H1 (cell line): ENCODE data around the gene EPHA8. TPM values are rescaled to one million over a fixed set of nuclear protein-coding genes. Genes with fewer than 3 reads are reported as not detected.
A peak's percentile ranks its signal among the peaks of the same experiment; 100 is the strongest.

Experiments used
- CTCF ChIA-PET: fragments of 300-600 bp; sonication (Branson Sonifier 250); formaldehyde crosslinking; loops from one replicate; lab custom pipeline; 2021; ENCODE audit not compliant: partially characterized antibody; lab: Charles Lee
- POLR2A ChIA-PET: fragments of 300-600 bp; sonication (Branson Sonifier 250); formaldehyde crosslinking; loops from one replicate; lab custom pipeline; 2021; ENCODE audit warnings: inconsistent platforms; ENCODE audit not compliant: partially characterized antibody; lab: Charles Lee
- DNase-seq, 2 experiments: peaks; one replicate each; pipeline versions ENCODE4 v3.0.0 to v3.0.0-alpha.2; 2010 to 2022; ENCODE audit warnings: low spot score in 2 of 2, low read depth in 1 of 2, mixed read lengths in 1 of 2
- FAIRE-seq: peaks from 2 replicates; lab custom pipeline; 2011; peaks lifted over from hg19 to GRCh38; lab: Jason Lieb, UNC
- H2AFZ ChIP-seq: 2 replicates; pipeline ENCODE4 v1.8.1; 2012; ENCODE audit warnings: low read length, inconsistent platforms
- H2AK5ac ChIP-seq: 2 replicates; pipeline ENCODE4 v1.6.1; 2013; ENCODE audit warnings: low read depth, low read length
- H2BK120ac ChIP-seq: replicated peaks from 2 replicates; pipeline ENCODE3; 2013; ENCODE audit warnings: low read depth, low read length, inconsistent platforms
- H2BK12ac ChIP-seq: 2 replicates; pipeline ENCODE4 v1.6.1; 2013; ENCODE audit warnings: low read depth, low read length
- H2BK15ac ChIP-seq: 2 replicates; pipeline ENCODE4 v1.6.1; 2013; ENCODE audit warnings: low read length
- H2BK20ac ChIP-seq: 2 replicates; pipeline ENCODE4 v1.6.1; 2013; ENCODE audit warnings: low read length
- H2BK5ac ChIP-seq: 2 replicates; pipeline ENCODE4 v1.6.1; 2013; ENCODE audit warnings: low read depth, low read length
- H3K14ac ChIP-seq: 2 replicates; pipeline ENCODE4 v1.6.1; 2013; ENCODE audit warnings: inconsistent platforms; ENCODE audit not compliant: insufficient read length
- H3K18ac ChIP-seq: 2 replicates; pipeline ENCODE4 v1.6.1; 2013; ENCODE audit warnings: low read length; ENCODE audit errors: extremely low read depth
- H3K23ac ChIP-seq: 2 replicates; pipeline ENCODE4 v1.6.1; 2013; ENCODE audit warnings: inconsistent platforms; ENCODE audit not compliant: insufficient read length
- H3K23me2 ChIP-seq: 2 replicates; pipeline ENCODE4 v1.6.1; 2013; ENCODE audit warnings: low read depth, low read length
- H3K27ac ChIP-seq: 2 replicates; pipeline ENCODE4 v1.6.1; 2011; ENCODE audit warnings: low read depth, low read length, inconsistent platforms
- H3K27me3 ChIP-seq, 4 experiments: replicated peaks in 1 of 4; 1 replicate in 1 of 4; 2 replicates in 3 of 4; pipeline versions ENCODE4 v1.6.1 to v1.8.1; 2011 to 2013; ENCODE audit warnings: low read length in 3 of 4, mild to moderate bottlenecking in 3 of 4, inconsistent platforms in 2 of 4, mixed read lengths in 2 of 4, moderate library complexity in 1 of 4; ENCODE audit not compliant: control insufficient read depth in 3 of 4, insufficient read depth in 3 of 4; ENCODE audit errors: extremely low read depth in 1 of 4
- H3K36me3 ChIP-seq, 4 experiments: 2 replicates each; pipeline versions ENCODE4 v1.6.1 to v1.8.1; 2011 to 2013; ENCODE audit warnings: mild to moderate bottlenecking in 4 of 4, low read length in 3 of 4, moderate library complexity in 2 of 4, control low read depth in 1 of 4, inconsistent platforms in 1 of 4; ENCODE audit not compliant: insufficient read depth in 4 of 4, control insufficient read depth in 2 of 4
- H3K4ac ChIP-seq: replicated peaks from 2 replicates; pipeline ENCODE3; 2013; ENCODE audit warnings: low read length, low read depth, mixed read lengths, inconsistent platforms; ENCODE audit not compliant: insufficient read length
- H3K4me1 ChIP-seq, 4 experiments: replicated peaks in 1 of 4; 1 replicate in 1 of 4; 2 replicates in 3 of 4; pipeline versions ENCODE4 v1.6.1 to v1.8.1; 2011 to 2013; ENCODE audit warnings: low read length in 3 of 4, inconsistent platforms in 2 of 4, mixed read lengths in 1 of 4; ENCODE audit not compliant: insufficient read depth in 4 of 4, control insufficient read depth in 3 of 4
- H3K4me2 ChIP-seq, 2 experiments: 2 replicates each; pipeline versions ENCODE4 v1.6.1 to v1.8.1; 2011 to 2013; ENCODE audit warnings: low read depth in 2 of 2, low read length in 2 of 2, control low read depth in 1 of 2, inconsistent platforms in 1 of 2, mild to moderate bottlenecking in 1 of 2; ENCODE audit not compliant: insufficient read depth in 1 of 2
- H3K4me3 ChIP-seq, 4 experiments: fragments of 200-600, 300-600 bp in 1 of 4; sonication (generic), shearing (Covaris generic), sonication (Bioruptor Twin) in 1 of 4; 2 replicates each; pipeline versions ENCODE4 v1.5.1 to v1.8.1; 2011 to 2016; ENCODE audit warnings: low read length in 4 of 4, low read depth in 3 of 4, control low read depth in 2 of 4, inconsistent platforms in 2 of 4, mild to moderate bottlenecking in 2 of 4, mixed read lengths in 1 of 4, moderate library complexity in 1 of 4; ENCODE audit not compliant: insufficient read depth in 2 of 4; ENCODE audit errors: extremely low read depth in 1 of 4
- H3K56ac ChIP-seq: replicated peaks from 2 replicates; pipeline ENCODE3; 2013; ENCODE audit warnings: low read depth, mild to moderate bottlenecking, mixed read lengths, low read length, inconsistent platforms; ENCODE audit not compliant: insufficient read length
- H3K79me1 ChIP-seq: 2 replicates; pipeline ENCODE4 v1.6.1; 2013; ENCODE audit warnings: low read depth, low read length, control low read depth
- H3K79me2 ChIP-seq, 2 experiments: 2 replicates each; pipeline versions ENCODE4 v1.6.1 to v1.8.1; 2012 to 2013; ENCODE audit warnings: low read length in 2 of 2, mild to moderate bottlenecking in 2 of 2, inconsistent platforms in 1 of 2; ENCODE audit not compliant: insufficient read depth in 2 of 2, control insufficient read depth in 1 of 2
- H3K9ac ChIP-seq, 4 experiments: replicated peaks in 1 of 4; 1 replicate in 1 of 4; 2 replicates in 3 of 4; pipeline versions ENCODE4 v1.6.1 to v1.8.1; 2011 to 2013; ENCODE audit warnings: low read depth in 3 of 4, low read length in 3 of 4, control low read depth in 2 of 4, mild to moderate bottlenecking in 2 of 4, moderate library complexity in 2 of 4, inconsistent platforms in 1 of 4; ENCODE audit errors: extremely low read depth in 1 of 4
- H3K9me3 ChIP-seq, 2 experiments: 2 replicates each; pipeline versions ENCODE4 v1.6.1 to v1.8.1; 2012 to 2013; ENCODE audit warnings: mild to moderate bottlenecking in 2 of 2, moderate library complexity in 2 of 2, control low read depth in 1 of 2, inconsistent platforms in 1 of 2, low read depth in 1 of 2, low read length in 1 of 2, mixed read lengths in 1 of 2; ENCODE audit not compliant: insufficient read depth in 2 of 2
- H4K20me1 ChIP-seq, 2 experiments: replicated peaks in 1 of 2; 2 replicates each; pipeline versions ENCODE3 to v1.8.1; 2011 to 2013; ENCODE audit warnings: inconsistent platforms in 2 of 2, low read length in 2 of 2, mild to moderate bottlenecking in 1 of 2; ENCODE audit not compliant: insufficient read depth in 2 of 2, control insufficient read depth in 1 of 2
- H4K5ac ChIP-seq: 2 replicates; pipeline ENCODE4 v1.6.1; 2013; ENCODE audit warnings: low read length, low read depth, mixed read lengths, inconsistent platforms; ENCODE audit not compliant: insufficient read length
- H4K8ac ChIP-seq: 2 replicates; pipeline ENCODE4 v1.8.0; 2013; ENCODE audit warnings: mild to moderate bottlenecking, moderate library complexity, low read length, inconsistent platforms; ENCODE audit not compliant: insufficient read depth; ENCODE audit errors: extremely low read depth
- H4K91ac ChIP-seq: replicated peaks from 2 replicates; pipeline ENCODE3; 2013; ENCODE audit warnings: low read length, mixed read lengths, inconsistent platforms; ENCODE audit not compliant: insufficient read length
- FOSL1 ChIP-seq: IDR thresholded peaks from 2 replicates; pipeline ENCODE4 v1.6.1; 2011; ENCODE audit warnings: mild to moderate bottlenecking, low read depth, low read length, moderate library complexity; ENCODE audit not compliant: insufficient read depth
- GTF2F1 ChIP-seq: IDR thresholded peaks from 2 replicates; pipeline ENCODE4 v1.6.1; 2012; ENCODE audit warnings: low read depth, low read length, improper control_type of control experiment, borderline replicate concordance
- JUN ChIP-seq: IDR thresholded peaks from 2 replicates; pipeline ENCODE4 v1.6.1; 2011; ENCODE audit warnings: low read depth, mild to moderate bottlenecking, improper control_type of control experiment, low read length
- JUND ChIP-seq: IDR thresholded peaks from 2 replicates; pipeline ENCODE4 v1.6.1; 2011; ENCODE audit warnings: mild to moderate bottlenecking, improper control_type of control experiment, low read length
- KDM5A ChIP-seq: fragments of 200-600 bp; IDR thresholded peaks from 2 replicates; pipeline ENCODE4 v1.7.1; 2012; ENCODE audit warnings: mild to moderate bottlenecking, low read length, inconsistent platforms, mixed read lengths
- POU5F1 ChIP-seq: IDR thresholded peaks from 2 replicates; pipeline ENCODE4 v1.6.1; 2011; ENCODE audit warnings: low read depth, mild to moderate bottlenecking, low read length, moderate library complexity
- RBBP5 ChIP-seq: IDR thresholded peaks from 2 replicates; pipeline ENCODE4 v1.7.1; 2012; ENCODE audit warnings: low read depth, mild to moderate bottlenecking, inconsistent platforms, low read length, moderate library complexity, borderline replicate concordance
- RFX5 ChIP-seq: IDR thresholded peaks from 2 replicates; pipeline ENCODE4 v1.6.1; 2011; ENCODE audit warnings: low read depth, low read length, improper control_type of control experiment, borderline replicate concordance
- RXRA ChIP-seq: IDR thresholded peaks from 2 replicates; pipeline ENCODE4 v1.6.1; 2011; ENCODE audit warnings: low read depth, mild to moderate bottlenecking, low read length, moderate library complexity; ENCODE audit not compliant: insufficient read depth
- SP1 ChIP-seq: IDR thresholded peaks from 2 replicates; pipeline ENCODE4 v1.6.1; 2011; ENCODE audit warnings: low read depth, low read length
- YY1 ChIP-seq: IDR thresholded peaks from 2 replicates; pipeline ENCODE4 v1.6.1; 2011; ENCODE audit warnings: low read depth, mild to moderate bottlenecking, low read length
- WGBS, 2 experiments: shearing (Covaris generic) in 1 of 2; methylation state at CpG; one replicate each; pipeline versions ENCODE4 v1.1.6 to v1.1.7; 2013 to 2015; ENCODE audit warnings: low lambda C conversion rate in 2 of 2, mixed read lengths in 2 of 2, inconsistent platforms in 1 of 2, low coverage in 1 of 2, missing lambda C conversion rate in 1 of 2; ENCODE audit not compliant: insufficient replicate concordance in 2 of 2, insufficient coverage in 1 of 2, insufficient read length in 1 of 2; ENCODE audit errors: extremely low coverage in 1 of 2, missing lambda C conversion rate in 1 of 2; 5-methylcytosine and 5-hydroxymethylcytosine counted together
- polyA plus RNA-seq, 7 experiments: library from polyadenylated mRNA; depleted of rRNA in 3 of 7; stranded (reverse) in 5 of 7; unstranded in 2 of 7; fragments of >200 nt in 5 of 7; fragments of 200-250 nt in 2 of 7; gene quantifications; 1 replicate in 5 of 7; 2 replicates in 1 of 7; 4 replicates in 1 of 7; pipeline versions ENCODE4 v1.2.1 to v1.2.3, GENCODE V29; 2011 to 2013; ENCODE audit warnings: missing spikeins in 2 of 7, mixed read lengths in 2 of 7
- total RNA-seq: library from RNA; stranded (reverse); fragmentation: NEBNext Ultra II Directional; extraction: Animal tissue kit (Norgen Biotek cat#: 25700); gene quantifications from 2 replicates; pipeline ENCODE4 v1.2.1, GENCODE V29; 2021
- TF ChIP-seq, protein P1 (sequence below): IDR thresholded peaks from 2 replicates; pipeline ENCODE4 v1.6.1; 2011; ENCODE audit warnings: low read length, improper control_type of control experiment

The EPHA8 gene
- total and polyA plus RNA-seq, 2 of the 8 experiments (the other 6 are each of a cell fraction or from before 2014, with no cell fraction given) = 4.0 to 8.4 TPM

DNA sequence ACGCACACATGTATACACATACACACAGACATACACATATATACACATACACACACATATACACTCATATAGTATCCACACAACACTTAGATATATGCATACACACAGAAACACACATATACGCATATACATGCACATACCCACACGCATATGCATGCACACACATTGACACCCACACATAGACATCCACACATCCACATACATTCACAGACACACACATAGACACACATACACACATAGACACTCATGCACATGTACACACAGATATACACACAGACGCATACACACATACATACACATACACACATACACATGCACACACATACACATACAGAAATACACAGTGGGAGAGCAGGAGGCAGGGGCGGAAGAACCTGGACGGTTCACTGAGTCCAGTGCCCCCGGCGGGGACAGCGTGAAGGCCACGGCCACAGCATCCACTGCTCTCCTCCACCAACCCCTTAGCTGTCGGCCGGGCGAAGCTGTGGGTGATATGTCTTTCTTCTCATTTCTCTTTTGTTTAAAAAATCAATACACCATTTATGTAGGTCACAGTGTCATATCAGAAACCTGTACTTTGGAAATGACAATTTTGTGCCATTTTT is 86.9 kb downstream of the EPHA8 start:
- no peak for FAIRE-seq
- CTCF ChIA-PET = interaction anchor here (0.8 to 1.4 kb wide), 3 partner anchors 16 to 122 kb away, joined by 3 to 4 read pairs (median 3); no protein-coding TSS in a partner anchor
- Histone ChIP-seq H3K56ac (no peak overlapping the region), H2BK15ac (no peak overlapping the region), H3K27ac (no peak overlapping the region), H4K91ac (no peak overlapping the region)
- DNase-seq = no peak
- 94% methylated on average over 13 of the region's 13 CpGs; no CpG with 5 or more reads in 1 of the 2 experiments for WGBS, 2 experiments
- TF ChIP-seq RFX5 (no peak), FOSL1 (no peak), YY1 (no peak), KDM5A (no peak), POU5F1 (no peak), GTF2F1 (no peak), JUN (no peak), SP1 (no peak), JUND (no peak), RXRA (no peak), RBBP5 (no peak)
- TF ChIP-seq, protein P1, sequence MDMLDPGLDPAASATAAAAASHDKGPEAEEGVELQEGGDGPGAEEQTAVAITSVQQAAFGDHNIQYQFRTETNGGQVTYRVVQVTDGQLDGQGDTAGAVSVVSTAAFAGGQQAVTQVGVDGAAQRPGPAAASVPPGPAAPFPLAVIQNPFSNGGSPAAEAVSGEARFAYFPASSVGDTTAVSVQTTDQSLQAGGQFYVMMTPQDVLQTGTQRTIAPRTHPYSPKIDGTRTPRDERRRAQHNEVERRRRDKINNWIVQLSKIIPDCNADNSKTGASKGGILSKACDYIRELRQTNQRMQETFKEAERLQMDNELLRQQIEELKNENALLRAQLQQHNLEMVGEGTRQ = no peak
- TF ChIP-seq, all 59 proteins: peak for 0
- Histone ChIP-seq H2BK120ac (no peak overlapping the region), H3K36me3 (no peaks in the 10 kb centered on the region), H3K23ac (no peak overlapping the region), H4K8ac (peak overlapping the region; percentile 35; the same call in 1 of the 2 replicates), H3K14ac (no peak overlapping the region), H2BK5ac (no peak overlapping the region), H2BK12ac (no peak overlapping the region), H3K4ac (no peak overlapping the region), H2BK20ac (no peak overlapping the region), H3K4me1 (no peaks in the 10 kb centered on the region; a peak in 1 of 7 replicates), H3K4me2 (no peak overlapping the region), H3K23me2 (no peaks in the 10 kb centered on the region; the same call in 1 of the 2 replicates), H2AK5ac (no peak overlapping the region), H3K4me3 (no peak overlapping the region), H3K79me2 (no peaks in the 10 kb centered on the region), H4K20me1 (peaks cover 0 to 3% of the 10 kb centered on the region in 2 experiments), H2AFZ (no peak overlapping the region), H3K18ac (no peak overlapping the region), H3K27me3 (no peaks in the 10 kb centered on the region; a peak in 1 of 7 replicates), H3K79me1 (no peaks in the 10 kb centered on the region), H3K9ac (no peak overlapping the region), H4K5ac (no peak overlapping the region), H3K9me3 (no peaks in the 10 kb centered on the region)
- POLR2A ChIA-PET = interaction anchor here (0.6 kb wide), 1 partner anchor 55 kb away, joined by 3 read pairs; no protein-coding TSS in a partner anchor
